Measurements from ENCODE around the gene USP24. TPM values are rescaled to one million over a fixed set of nuclear protein-coding genes. Genes with fewer than 3 reads are reported as not detected.
"Not testable (repeated sequence)": the region's sequence is repeated elsewhere in the genome, so short reads cannot be mapped to it uniquely, and the experiment has no call there.

The USP24 gene
- total and polyA plus RNA-seq, 5 donors from 2014 or later, result 5.7 to 60.9 (median 6.3) TPM

DNA sequence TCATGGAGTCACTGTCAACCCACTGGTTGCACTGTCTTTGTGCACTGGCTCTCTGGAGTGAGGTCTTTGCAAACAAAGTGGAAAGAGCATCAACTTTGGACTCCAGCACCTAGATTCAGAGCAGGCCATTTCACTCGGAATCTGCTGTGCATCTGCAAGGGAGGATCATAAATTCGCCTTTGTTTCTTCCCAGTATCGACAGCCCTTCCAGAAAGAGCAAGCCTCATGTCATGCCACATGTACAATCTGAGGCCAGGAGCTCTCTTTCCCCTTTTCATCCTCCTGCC, 176.7 kb downstream of the USP24 start:
- H3K4me3 Mint-ChIP-seq, result no peak overlapping the region
- H3K4me3 ChIP-seq (ENCODE audit: low read depth, low read length), result no peak overlapping the region
- H3K27me3 ChIP-seq (ENCODE audit: control insufficient read depth, insufficient read depth, low read length), result peaks cover 7% of the 10 kb centered on the region
- no peaks in the 10 kb centered on the region for H3K36me3 ChIP-seq (ENCODE audit: control insufficient read depth, insufficient read depth, low read length)
- no peaks in the 10 kb centered on the region for H3K36me3 Mint-ChIP-seq
- peaks cover 0 to 2% (median 0%) of the 10 kb centered on the region in 7 donors for H3K9me3 Mint-ChIP-seq
- H3K27ac ChIP-seq (ENCODE audit: insufficient read depth, low read length, poor library complexity, severe bottlenecking), result no peak overlapping the region
- no peak for ATAC-seq (ENCODE audit: low read depth in 2 of 2)
- H3K4me1 Mint-ChIP-seq, result peaks cover 0 to 6% (median 0%) of the 10 kb centered on the region in 4 donors
- H3K4me1 ChIP-seq (ENCODE audit: control insufficient read depth, insufficient read depth, low read length, poor library complexity, severe bottlenecking), result no peaks in the 10 kb centered on the region
- H3K27ac Mint-ChIP-seq, result no peak overlapping the region
- H3K27me3 Mint-ChIP-seq, result peaks cover 64% of the 10 kb centered on the region
- DNase-seq, result no peak
- no peaks in the 10 kb centered on the region for H3K9me3 ChIP-seq (ENCODE audit: control insufficient read depth in 2 of 2, low read length in 2 of 2)

DNA sequence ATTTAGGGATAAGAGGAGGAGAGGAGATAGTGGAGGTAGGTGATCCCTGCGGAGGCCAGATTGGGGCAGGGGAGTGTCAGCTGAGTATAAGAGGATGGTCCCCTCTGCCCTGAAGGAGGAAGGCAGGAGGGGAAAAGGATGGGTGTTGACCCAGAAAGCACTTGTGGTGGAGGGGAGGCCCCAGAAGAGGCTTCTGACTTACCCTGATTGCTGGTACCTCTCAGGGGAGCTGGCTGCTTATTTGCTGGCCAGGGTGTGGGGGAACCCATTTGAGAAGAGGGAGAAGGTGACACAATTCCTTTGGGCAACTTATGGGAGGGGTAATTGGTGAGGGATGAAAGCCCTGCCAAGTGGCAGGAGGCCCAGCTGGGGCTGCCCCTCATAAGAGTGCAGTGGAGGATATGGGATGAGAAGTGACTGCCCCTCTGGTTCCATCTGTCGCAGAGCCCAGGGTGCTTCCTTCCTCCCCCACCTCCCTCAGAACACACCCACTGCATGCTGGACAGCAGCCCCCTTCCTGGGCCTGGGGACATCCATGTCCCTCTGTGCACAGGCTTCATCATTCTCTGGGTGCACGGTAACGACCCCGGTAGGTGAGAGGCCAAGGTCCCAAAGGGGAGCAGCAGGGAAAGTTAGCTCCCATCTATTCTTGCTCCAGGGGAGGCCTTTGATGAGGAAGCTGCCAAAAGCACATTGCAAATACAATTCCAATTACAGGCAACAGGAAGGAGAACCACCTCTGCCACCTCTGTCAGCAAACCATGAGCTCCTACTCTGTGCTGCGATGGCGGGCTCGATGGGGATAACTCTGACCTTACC, 177.2 kb downstream of the USP24 start:
- peaks cover 66% of the 10 kb centered on the region for H3K27me3 Mint-ChIP-seq
- ATAC-seq (ENCODE audit: low read depth in 2 of 2), result no peak
- Histone ChIP-seq H3K27ac (ENCODE audit: insufficient read depth, low read length, poor library complexity, severe bottlenecking) (no peak overlapping the region), H3K27me3 (ENCODE audit: control insufficient read depth, insufficient read depth, low read length) (peaks cover 7% of the 10 kb centered on the region), H3K9me3 (ENCODE audit: control insufficient read depth in 2 of 2, low read length in 2 of 2) (no peaks in the 10 kb centered on the region), H3K4me3 (ENCODE audit: low read depth, low read length) (no peak overlapping the region), H3K36me3 (ENCODE audit: control insufficient read depth, insufficient read depth, low read length) (no peaks in the 10 kb centered on the region), H3K4me1 (ENCODE audit: control insufficient read depth, insufficient read depth, low read length, poor library complexity, severe bottlenecking) (no peaks in the 10 kb centered on the region)
- H3K27ac Mint-ChIP-seq, result no peak overlapping the region
- no peak for DNase-seq
- H3K4me3 Mint-ChIP-seq, result no peak overlapping the region
- H3K36me3 Mint-ChIP-seq, result no peaks in the 10 kb centered on the region
- H3K9me3 Mint-ChIP-seq, result peaks cover 0 to 2% (median 0%) of the 10 kb centered on the region in 7 donors
- peaks cover 0 to 6% (median 0%) of the 10 kb centered on the region in 4 donors for H3K4me1 Mint-ChIP-seq

DNA sequence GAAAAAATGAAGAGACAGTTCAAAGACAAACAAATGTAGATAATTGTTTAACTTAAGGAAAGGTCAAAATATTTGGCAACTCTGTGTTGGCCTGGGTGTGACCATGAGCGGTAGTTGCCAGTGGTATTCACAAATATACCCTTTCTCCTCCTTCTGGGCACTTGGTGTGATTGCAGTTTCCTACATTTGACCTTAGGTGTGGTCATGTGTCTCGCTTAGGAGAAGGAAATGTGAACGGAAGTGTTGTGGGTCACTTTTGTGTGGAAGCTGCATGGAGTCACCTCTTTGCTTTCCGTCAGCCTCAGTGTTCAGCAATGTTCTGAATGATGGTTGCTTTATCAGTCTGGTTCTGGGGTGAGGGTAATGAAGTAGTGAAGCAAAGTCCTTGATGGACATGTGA, 179.3 kb downstream of the USP24 start:
- no peak overlapping the region for H3K27ac Mint-ChIP-seq
- H3K9me3 Mint-ChIP-seq, result peaks cover 0 to 2% (median 0%) of the 10 kb centered on the region in 7 donors
- no peak overlapping the region for H3K27ac ChIP-seq (ENCODE audit: insufficient read depth, low read length, poor library complexity, severe bottlenecking)
- no peaks in the 10 kb centered on the region for H3K36me3 Mint-ChIP-seq
- no peaks in the 10 kb centered on the region for H3K36me3 ChIP-seq (ENCODE audit: control insufficient read depth, insufficient read depth, low read length)
- peaks cover 0 to 6% (median 0%) of the 10 kb centered on the region in 4 donors for H3K4me1 Mint-ChIP-seq
- H3K27me3 ChIP-seq (ENCODE audit: control insufficient read depth, insufficient read depth, low read length), result peaks cover 4% of the 10 kb centered on the region
- no peaks in the 10 kb centered on the region for H3K9me3 ChIP-seq (ENCODE audit: control insufficient read depth in 2 of 2, low read length in 2 of 2)
- ATAC-seq (ENCODE audit: low read depth in 2 of 2) (no peak), DNase-seq (no peak)
- no peak overlapping the region for H3K4me3 Mint-ChIP-seq
- H3K27me3 Mint-ChIP-seq, result peaks cover 51% of the 10 kb centered on the region
- H3K4me3 ChIP-seq (ENCODE audit: low read depth, low read length), result no peak overlapping the region
- no peaks in the 10 kb centered on the region for H3K4me1 ChIP-seq (ENCODE audit: control insufficient read depth, insufficient read depth, low read length, poor library complexity, severe bottlenecking)

DNA sequence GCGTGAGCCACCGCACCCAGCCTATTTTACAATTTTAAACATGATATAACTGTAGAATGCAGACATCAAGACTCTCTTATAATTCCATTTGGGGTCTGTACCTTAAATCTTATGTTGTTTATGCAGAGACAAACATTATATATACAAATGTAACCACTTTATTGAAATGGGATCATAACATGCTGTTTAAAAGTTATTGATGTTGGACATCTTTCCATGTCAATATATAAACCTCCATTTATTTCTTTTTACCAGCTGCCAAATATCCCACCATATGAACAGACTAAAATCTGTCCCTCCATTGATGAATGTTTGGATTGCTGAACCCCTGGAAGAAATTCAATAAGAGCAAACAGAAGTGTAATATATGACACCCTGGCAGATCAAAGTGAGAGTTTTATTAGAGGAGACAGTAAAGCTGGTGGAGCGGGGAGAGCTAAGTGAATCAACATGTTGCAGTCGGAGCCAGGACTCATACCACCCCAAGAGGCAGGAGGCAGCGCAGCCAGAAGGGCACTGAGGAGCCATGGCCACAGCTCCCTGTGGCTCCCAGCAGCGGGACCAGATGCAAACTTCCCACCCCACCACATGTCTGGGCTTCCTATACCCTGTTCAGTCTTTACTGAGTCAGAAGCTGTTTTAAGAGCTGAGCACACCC, 180.6 kb downstream of the USP24 start:
- Mint-ChIP-seq H3K9me3 (peaks cover 0 to 2% (median 0%) of the 10 kb centered on the region in 7 donors), H3K27me3 (peaks cover 40% of the 10 kb centered on the region), H3K27ac (no peak overlapping the region), H3K4me1 (peaks cover 0 to 2% (median 0%) of the 10 kb centered on the region in 4 donors), H3K4me3 (no peak overlapping the region), H3K36me3 (no peaks in the 10 kb centered on the region)
- DNase-seq (no peak), ATAC-seq (ENCODE audit: low read depth in 2 of 2) (no peak)
- Histone ChIP-seq H3K4me1 (ENCODE audit: control insufficient read depth, insufficient read depth, low read length, poor library complexity, severe bottlenecking) (no peaks in the 10 kb centered on the region), H3K4me3 (ENCODE audit: low read depth, low read length) (no peak overlapping the region), H3K36me3 (ENCODE audit: control insufficient read depth, insufficient read depth, low read length) (no peaks in the 10 kb centered on the region), H3K9me3 (ENCODE audit: control insufficient read depth in 2 of 2, low read length in 2 of 2) (no peaks in the 10 kb centered on the region), H3K27me3 (ENCODE audit: control insufficient read depth, insufficient read depth, low read length) (peaks cover 3% of the 10 kb centered on the region), H3K27ac (ENCODE audit: insufficient read depth, low read length, poor library complexity, severe bottlenecking) (no peak overlapping the region)

DNA sequence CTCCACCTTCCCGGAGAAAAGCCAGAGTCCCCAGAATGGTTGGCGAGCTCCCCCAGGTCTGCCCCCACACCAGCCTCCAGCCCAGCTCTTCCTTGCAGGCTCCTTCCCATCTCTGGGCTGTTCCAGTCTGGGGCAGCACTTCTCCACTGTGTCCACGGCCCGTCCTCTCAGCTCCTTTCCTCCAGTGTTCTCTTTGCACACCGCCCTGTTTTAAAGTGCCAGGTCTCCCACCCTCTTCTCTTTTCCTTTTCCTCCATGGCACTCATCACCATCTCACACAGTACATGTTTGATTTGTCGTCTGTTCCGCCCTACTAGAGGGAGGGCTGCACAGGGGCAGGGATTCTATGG, 181.9 kb downstream of the USP24 start:
- Mint-ChIP-seq H3K36me3 (no peaks in the 10 kb centered on the region), H3K9me3 (peaks cover 0 to 2% (median 0%) of the 10 kb centered on the region in 7 donors), H3K4me3 (no peak overlapping the region), H3K27me3 (peaks cover 30% of the 10 kb centered on the region), H3K4me1 (peaks cover 0 to 2% (median 0%) of the 10 kb centered on the region in 4 donors), H3K27ac (no peak overlapping the region)
- H3K4me1 ChIP-seq (ENCODE audit: control insufficient read depth, insufficient read depth, low read length, poor library complexity, severe bottlenecking), result no peaks in the 10 kb centered on the region
- H3K4me3 ChIP-seq (ENCODE audit: low read depth, low read length), result no peak overlapping the region
- ATAC-seq (ENCODE audit: low read depth in 2 of 2) (no peak), DNase-seq (no peak)
- no peaks in the 10 kb centered on the region for H3K9me3 ChIP-seq (ENCODE audit: control insufficient read depth in 2 of 2, low read length in 2 of 2)
- no peaks in the 10 kb centered on the region for H3K27me3 ChIP-seq (ENCODE audit: control insufficient read depth, insufficient read depth, low read length)
- no peaks in the 10 kb centered on the region for H3K36me3 ChIP-seq (ENCODE audit: control insufficient read depth, insufficient read depth, low read length)
- no peak overlapping the region for H3K27ac ChIP-seq (ENCODE audit: insufficient read depth, low read length, poor library complexity, severe bottlenecking)

DNA sequence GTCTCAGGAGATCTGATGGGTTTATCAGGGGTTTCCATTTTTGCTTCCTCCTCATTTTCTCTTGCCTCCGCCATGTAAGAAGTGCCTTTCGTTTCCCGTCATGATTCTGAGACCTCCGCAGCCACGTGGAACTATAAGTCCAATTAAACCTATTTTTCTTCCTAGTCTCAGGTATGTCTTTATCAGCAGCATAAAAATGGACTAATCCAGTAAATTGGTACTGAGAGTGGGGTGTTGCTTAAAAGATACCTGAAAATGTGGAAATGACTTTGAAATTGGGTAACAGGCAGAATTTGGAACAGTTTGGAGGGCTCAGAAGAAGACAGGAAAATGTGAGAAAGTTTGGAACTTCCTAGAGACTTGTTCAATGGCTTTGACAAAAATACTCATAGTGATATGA, 184.1 kb downstream of the USP24 start:
- not testable (repeated sequence) for H3K4me1 Mint-ChIP-seq; DNase-seq; H3K36me3 ChIP-seq (ENCODE audit: control insufficient read depth, insufficient read depth, low read length); H3K9me3 Mint-ChIP-seq; H3K4me3 ChIP-seq (ENCODE audit: low read depth, low read length); H3K36me3 Mint-ChIP-seq; H3K27ac Mint-ChIP-seq; ATAC-seq (ENCODE audit: low read depth in 2 of 2); H3K4me3 Mint-ChIP-seq; H3K9me3 ChIP-seq (ENCODE audit: control insufficient read depth in 2 of 2, low read length in 2 of 2); H3K27ac ChIP-seq (ENCODE audit: insufficient read depth, low read length, poor library complexity, severe bottlenecking); H3K27me3 ChIP-seq (ENCODE audit: control insufficient read depth, insufficient read depth, low read length); H3K4me1 ChIP-seq (ENCODE audit: control insufficient read depth, insufficient read depth, low read length, poor library complexity, severe bottlenecking)
- peaks cover 15% of the 10 kb centered on the region for H3K27me3 Mint-ChIP-seq

DNA sequence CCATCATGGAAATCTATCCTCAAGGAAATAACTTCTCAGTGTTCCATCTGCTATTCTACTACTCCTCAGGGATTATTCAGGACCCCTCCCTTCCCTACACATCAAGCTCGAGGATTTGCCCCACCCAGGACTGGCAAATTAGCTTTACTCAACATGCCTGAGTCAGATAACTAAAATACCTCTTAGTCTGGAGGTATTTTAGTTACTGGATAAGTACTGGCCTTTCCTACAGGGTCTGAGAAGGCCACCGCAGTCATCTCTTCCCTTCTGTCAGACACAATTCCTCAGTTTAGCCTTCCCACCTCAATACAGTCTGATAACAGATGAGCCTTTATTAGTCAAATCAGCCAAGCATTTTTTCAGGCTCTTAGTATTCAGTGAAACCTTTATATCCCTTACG, 188.5 kb downstream of the USP24 start:
- H3K27me3 Mint-ChIP-seq; H3K4me3 ChIP-seq (ENCODE audit: low read depth, low read length); H3K4me1 Mint-ChIP-seq; H3K27ac ChIP-seq (ENCODE audit: insufficient read depth, low read length, poor library complexity, severe bottlenecking); H3K4me3 Mint-ChIP-seq; H3K27ac Mint-ChIP-seq; H3K36me3 ChIP-seq (ENCODE audit: control insufficient read depth, insufficient read depth, low read length); H3K9me3 Mint-ChIP-seq; H3K9me3 ChIP-seq (ENCODE audit: control insufficient read depth in 2 of 2, low read length in 2 of 2); DNase-seq; H3K27me3 ChIP-seq (ENCODE audit: control insufficient read depth, insufficient read depth, low read length); H3K4me1 ChIP-seq (ENCODE audit: control insufficient read depth, insufficient read depth, low read length, poor library complexity, severe bottlenecking); ATAC-seq (ENCODE audit: low read depth in 2 of 2); H3K36me3 Mint-ChIP-seq: not testable (repeated sequence)

DNA sequence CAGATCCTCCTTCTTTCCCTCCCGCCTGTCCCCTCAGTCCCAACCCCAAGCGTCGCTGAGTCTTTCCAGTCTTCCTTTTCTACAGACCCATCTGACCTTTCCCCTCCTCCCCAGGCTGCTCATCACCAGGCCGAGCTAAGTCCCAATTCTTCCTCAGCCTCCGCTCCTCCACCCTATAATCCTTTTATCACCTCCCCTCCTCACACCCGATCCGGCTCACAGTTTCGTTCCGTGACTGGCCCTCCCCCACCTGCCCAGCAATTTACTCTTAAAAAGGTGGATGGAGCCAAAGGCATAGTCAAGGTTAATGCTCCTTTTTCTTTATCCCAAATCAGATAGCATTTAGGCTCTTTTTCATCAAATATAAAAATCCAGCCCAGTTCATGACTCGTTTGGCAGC, 191.0 kb downstream of the USP24 start:
- H3K9me3 Mint-ChIP-seq; H3K9me3 ChIP-seq (ENCODE audit: control insufficient read depth in 2 of 2, low read length in 2 of 2); H3K27me3 ChIP-seq (ENCODE audit: control insufficient read depth, insufficient read depth, low read length); H3K4me1 Mint-ChIP-seq; H3K27me3 Mint-ChIP-seq; H3K4me1 ChIP-seq (ENCODE audit: control insufficient read depth, insufficient read depth, low read length, poor library complexity, severe bottlenecking); H3K27ac ChIP-seq (ENCODE audit: insufficient read depth, low read length, poor library complexity, severe bottlenecking); H3K4me3 ChIP-seq (ENCODE audit: low read depth, low read length); H3K36me3 Mint-ChIP-seq; DNase-seq; H3K36me3 ChIP-seq (ENCODE audit: control insufficient read depth, insufficient read depth, low read length); H3K4me3 Mint-ChIP-seq; ATAC-seq (ENCODE audit: low read depth in 2 of 2): not testable (repeated sequence)
- H3K27ac Mint-ChIP-seq, result peak overlapping the region in 1 of 3 donors; percentile 36
